DOHH2 (cell line): ENCODE measurements around the gene BCL11B.

Experiments used
- H3F3A ChIP-seq: fragments of 200-600 bp; sonication (generic), shearing (Covaris generic); 2 replicates; pipeline ENCODE4 v1.6.0; 2016; ENCODE audit warnings: antibody characterized with exemption, mild to moderate bottlenecking; ENCODE audit not compliant: control insufficient read depth, insufficient read depth
- H3K27ac ChIP-seq: fragments of 200-600 bp; sonication (generic); 2 replicates; pipeline ENCODE4 v1.5.1; 2014; ENCODE audit warnings: low read depth, mild to moderate bottlenecking, low read length, moderate library complexity
- H3K27me3 ChIP-seq: fragments of 200-600 bp; sonication (generic); 2 replicates; pipeline ENCODE4 v1.6.1; 2014; ENCODE audit warnings: mild to moderate bottlenecking, low read length, mixed read lengths; ENCODE audit not compliant: control insufficient read depth
- H3K36me3 ChIP-seq: fragments of 200-600 bp; sonication (generic); 2 replicates; pipeline ENCODE4 v1.6.1; 2014; ENCODE audit warnings: mild to moderate bottlenecking, low read length, moderate library complexity, mixed read lengths; ENCODE audit not compliant: control insufficient read depth
- H3K4me1 ChIP-seq: fragments of 200-600 bp; sonication (generic); 2 replicates; pipeline ENCODE4 v1.6.1; 2014; ENCODE audit warnings: mild to moderate bottlenecking, low read length, mixed read lengths; ENCODE audit not compliant: control insufficient read depth
- H3K4me2 ChIP-seq: fragments of 200-600 bp; sonication (generic); 2 replicates; pipeline ENCODE4 v1.6.0; 2014; ENCODE audit warnings: mild to moderate bottlenecking, low read length, moderate library complexity
- H3K4me3 ChIP-seq: fragments of 200-600 bp; sonication (generic); 2 replicates; pipeline ENCODE4 v1.5.1; 2014; ENCODE audit warnings: mild to moderate bottlenecking, low read length, mixed read lengths
- H3K79me2 ChIP-seq: fragments of 200-600 bp; sonication (generic); 2 replicates; pipeline ENCODE4 v1.6.1; 2014; ENCODE audit warnings: mild to moderate bottlenecking, low read length, mixed read lengths; ENCODE audit not compliant: control insufficient read depth
- H3K9me2 ChIP-seq: fragments of 200-600 bp; sonication (generic); replicated peaks from 2 replicates; pipeline ENCODE4 v1.6.1; 2014; ENCODE audit warnings: mild to moderate bottlenecking, low read length, mixed read lengths; ENCODE audit not compliant: control insufficient read depth
- H3K9me3 ChIP-seq: fragments of 200-600 bp; sonication (generic); 2 replicates; pipeline ENCODE4 v1.6.1; 2014; ENCODE audit warnings: antibody characterized with exemption, low read length, mixed read lengths; ENCODE audit not compliant: control insufficient read depth, insufficient read depth
- H4K20me1 ChIP-seq: fragments of 200-600 bp; sonication (generic); 2 replicates; pipeline ENCODE4 v1.6.0; 2014; ENCODE audit warnings: low read depth, mild to moderate bottlenecking, antibody characterized with exemption, low read length, moderate library complexity; ENCODE audit not compliant: control insufficient read depth, insufficient read depth
- EZH2phosphoT487 ChIP-seq: fragments of 200-600 bp; sonication (generic); IDR thresholded peaks from 2 replicates; pipeline ENCODE4 v1.6.1; 2017; ENCODE audit warnings: borderline replicate concordance, mild to moderate bottlenecking, antibody characterized with exemption, low read length, moderate library complexity, mixed read lengths
- TF ChIP-seq, protein P1 (sequence below): fragments of 200-600 bp; sonication (generic); IDR thresholded peaks from one replicate; pipeline ENCODE4 v1.5.1; 2014; ENCODE audit warnings: antibody characterized with exemption, mild to moderate bottlenecking, low read depth, low read length; ENCODE audit not compliant: poor library complexity, severe bottlenecking

The BCL11B gene

DNA sequence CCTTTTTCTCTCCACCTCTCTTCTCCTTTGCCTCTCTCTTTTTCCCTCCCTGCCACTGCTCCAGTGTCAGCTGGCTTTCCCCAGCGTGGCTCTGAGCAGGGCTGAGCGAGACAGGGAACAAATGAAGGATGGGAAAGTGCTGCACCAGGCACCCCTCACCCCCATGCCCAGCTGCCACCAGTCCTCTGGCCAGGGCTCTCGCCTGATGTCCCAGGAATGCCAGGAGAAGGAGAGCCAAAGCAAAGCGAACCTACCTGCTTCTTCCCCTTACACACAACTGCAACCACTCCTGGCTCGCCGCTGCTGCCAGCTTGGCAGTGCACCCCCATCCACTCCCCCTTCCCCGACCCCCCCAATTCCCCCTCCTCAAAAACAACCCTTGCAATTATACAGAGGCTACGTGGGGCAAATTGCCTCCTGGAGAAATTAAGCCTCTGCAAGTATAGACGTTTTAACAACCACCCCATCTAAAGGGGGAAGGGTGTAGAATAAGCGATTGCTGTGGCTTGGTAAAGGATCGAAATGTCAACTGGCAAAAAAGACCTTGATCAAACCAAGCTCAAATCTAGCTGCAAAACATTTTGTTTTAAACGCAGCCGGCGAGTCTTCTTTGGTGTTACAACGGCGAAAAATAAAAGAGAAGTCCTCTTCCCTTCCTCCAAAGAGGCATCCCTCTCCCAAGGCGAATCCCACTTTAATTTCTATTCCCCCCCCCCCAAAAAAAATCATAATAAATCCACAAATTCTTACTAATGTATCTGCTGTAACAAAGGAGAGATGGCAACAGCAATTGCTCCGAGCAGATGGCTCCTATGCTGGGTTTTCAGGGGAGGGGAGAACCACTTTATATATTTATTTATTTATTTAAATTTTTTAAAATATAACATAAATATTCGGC, 2.9 kb downstream of the BCL11B start:
- Histone ChIP-seq H4K20me1 (no peaks in the 10 kb centered on the region), H3K27me3 (peaks cover 44% of the 10 kb centered on the region), H3K4me1 (no peaks in the 10 kb centered on the region), H3K4me2 (no peak overlapping the region), H3K9me3 (no peaks in the 10 kb centered on the region), H3F3A (no peaks in the 10 kb centered on the region), H3K36me3 (no peaks in the 10 kb centered on the region), H3K9me2 (no peaks in the 10 kb centered on the region), H3K4me3 (no peak overlapping the region), H3K27ac (no peak overlapping the region), H3K79me2 (no peaks in the 10 kb centered on the region)
- TF ChIP-seq EZH2phosphoT487 = no peak
- TF ChIP-seq, protein P1, sequence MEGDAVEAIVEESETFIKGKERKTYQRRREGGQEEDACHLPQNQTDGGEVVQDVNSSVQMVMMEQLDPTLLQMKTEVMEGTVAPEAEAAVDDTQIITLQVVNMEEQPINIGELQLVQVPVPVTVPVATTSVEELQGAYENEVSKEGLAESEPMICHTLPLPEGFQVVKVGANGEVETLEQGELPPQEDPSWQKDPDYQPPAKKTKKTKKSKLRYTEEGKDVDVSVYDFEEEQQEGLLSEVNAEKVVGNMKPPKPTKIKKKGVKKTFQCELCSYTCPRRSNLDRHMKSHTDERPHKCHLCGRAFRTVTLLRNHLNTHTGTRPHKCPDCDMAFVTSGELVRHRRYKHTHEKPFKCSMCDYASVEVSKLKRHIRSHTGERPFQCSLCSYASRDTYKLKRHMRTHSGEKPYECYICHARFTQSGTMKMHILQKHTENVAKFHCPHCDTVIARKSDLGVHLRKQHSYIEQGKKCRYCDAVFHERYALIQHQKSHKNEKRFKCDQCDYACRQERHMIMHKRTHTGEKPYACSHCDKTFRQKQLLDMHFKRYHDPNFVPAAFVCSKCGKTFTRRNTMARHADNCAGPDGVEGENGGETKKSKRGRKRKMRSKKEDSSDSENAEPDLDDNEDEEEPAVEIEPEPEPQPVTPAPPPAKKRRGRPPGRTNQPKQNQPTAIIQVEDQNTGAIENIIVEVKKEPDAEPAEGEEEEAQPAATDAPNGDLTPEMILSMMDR = no peak

DNA sequence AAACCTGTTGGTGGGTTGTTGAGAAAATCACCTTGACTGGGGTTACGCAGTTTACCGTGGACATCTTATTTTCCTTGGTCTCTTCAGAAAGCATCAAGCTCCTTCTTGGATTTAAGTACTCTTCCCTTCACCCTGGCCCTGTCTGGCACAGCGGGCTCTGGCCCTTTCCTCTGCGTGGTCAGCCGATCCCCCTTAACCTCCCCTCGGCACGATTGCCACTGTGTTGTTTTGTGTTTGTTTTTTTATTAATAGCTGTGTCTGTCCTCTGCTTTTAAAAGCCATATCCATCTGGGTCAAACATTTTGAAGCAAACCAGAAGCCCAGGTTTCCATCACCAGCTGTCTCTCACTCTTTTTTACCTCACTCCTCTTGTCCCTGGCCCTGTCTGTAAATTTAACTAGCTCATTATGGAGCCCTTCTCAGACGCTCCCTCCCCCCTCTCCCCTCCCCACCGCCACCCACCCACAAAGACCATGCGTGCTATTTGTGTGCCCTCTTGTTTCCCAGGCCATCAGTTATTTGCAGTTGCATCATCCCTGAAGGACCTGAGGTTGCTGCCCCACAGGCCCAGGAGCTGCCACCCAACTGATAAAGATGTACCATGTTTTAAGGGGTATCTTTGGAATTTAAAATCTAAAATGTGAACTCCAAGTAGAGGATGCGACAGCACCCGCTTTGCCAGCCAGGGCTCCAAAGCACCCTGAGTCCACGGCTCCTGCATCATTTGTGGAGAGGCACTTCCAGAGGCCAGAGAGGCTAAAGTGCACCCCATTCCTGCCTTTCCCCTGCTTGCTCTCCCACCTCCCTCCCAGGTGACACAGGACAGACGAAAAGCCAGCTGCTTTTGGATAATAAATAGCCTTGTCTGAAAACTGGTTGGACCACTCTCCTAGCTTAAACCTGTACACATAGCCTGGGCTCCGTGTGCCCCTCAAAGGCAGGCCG, 3.9 kb downstream of the BCL11B start:
- Histone ChIP-seq H3K4me1 (no peaks in the 10 kb centered on the region), H3K79me2 (no peaks in the 10 kb centered on the region), H3K36me3 (no peaks in the 10 kb centered on the region), H3K9me2 (no peaks in the 10 kb centered on the region), H3K27ac (no peak overlapping the region), H3K4me2 (no peak overlapping the region), H3F3A (no peaks in the 10 kb centered on the region), H4K20me1 (no peaks in the 10 kb centered on the region), H3K27me3 (peaks cover 42% of the 10 kb centered on the region), H3K9me3 (no peaks in the 10 kb centered on the region), H3K4me3 (no peak overlapping the region)
- no peak for TF ChIP-seq EZH2phosphoT487
- TF ChIP-seq, protein P1 = no peak

DNA sequence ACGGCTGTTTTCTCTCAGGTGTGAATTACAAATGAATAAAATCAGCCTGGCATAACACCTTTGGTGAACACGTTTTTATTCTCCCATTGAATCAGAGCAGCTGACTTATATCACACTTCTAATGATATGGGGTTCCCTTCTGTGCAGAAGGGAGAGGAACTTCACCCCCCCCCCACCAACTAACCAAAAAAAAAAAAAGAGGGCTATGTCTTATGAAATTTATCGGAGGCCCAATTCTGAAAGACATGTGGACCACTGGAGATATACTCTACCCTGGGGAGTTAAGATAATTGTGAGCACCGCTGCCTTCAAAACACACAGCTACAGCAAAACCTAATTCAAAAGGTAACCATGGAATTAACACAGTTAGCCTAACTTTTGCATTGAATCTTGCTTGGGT, 4.6 kb downstream of the BCL11B start:
- Histone ChIP-seq H3K36me3 (no peaks in the 10 kb centered on the region), H3K9me3 (no peaks in the 10 kb centered on the region), H3K4me3 (no peak overlapping the region), H3K4me2 (no peak overlapping the region), H3K9me2 (no peaks in the 10 kb centered on the region), H3F3A (no peaks in the 10 kb centered on the region), H3K79me2 (no peaks in the 10 kb centered on the region), H3K27me3 (peaks cover 34% of the 10 kb centered on the region), H3K4me1 (no peaks in the 10 kb centered on the region), H3K27ac (no peak overlapping the region), H4K20me1 (no peaks in the 10 kb centered on the region)
- TF ChIP-seq, protein P1 = no peak
- TF ChIP-seq EZH2phosphoT487 = no peak
